GM23338 (cell line): ENCODE results near the gene MAFB.

Experiments used
- CREB1 ChIP-seq: fragments of 250-450 bp; sonication (Bioruptor Pico); IDR thresholded peaks from 2 replicates; pipeline ENCODE4 v1.5.0; 2020; ENCODE audit warnings: low read depth, mild to moderate bottlenecking, moderate library complexity
- CTCF ChIP-seq, 2 experiments: fragments of 200-600 bp in 1 of 2; sonication (generic) in 1 of 2; conservative IDR thresholded peaks; 2 replicates each; pipeline versions ENCODE4 v1.5.1 to v1.6.1; 2016 to 2017; ENCODE audit warnings: antibody characterized with exemption in 2 of 2, low read depth in 2 of 2, mild to moderate bottlenecking in 2 of 2, moderate library complexity in 1 of 2
- ETS1 ChIP-seq: IDR thresholded peaks from 2 replicates; pipeline ENCODE4 v1.6.1; 2016; ENCODE audit warnings: antibody characterized with exemption
- EZH2 ChIP-seq: fragments of 200-600 bp; sonication (generic); IDR thresholded peaks from one replicate; pipeline ENCODE4 v1.8.0; 2017; ENCODE audit warnings: antibody characterized with exemption, mild to moderate bottlenecking, low read depth; ENCODE audit not compliant: unreplicated experiment
- EZH2phosphoT487 ChIP-seq: fragments of 200-600 bp; sonication (generic); IDR thresholded peaks from one replicate; pipeline ENCODE4 v1.8.1; 2018; ENCODE audit warnings: antibody characterized with exemption; ENCODE audit not compliant: unreplicated experiment
- JUNB ChIP-seq: IDR thresholded peaks from one replicate; pipeline ENCODE4 v1.6.1; 2016; ENCODE audit warnings: antibody characterized with exemption; ENCODE audit not compliant: unreplicated experiment
- NANOG ChIP-seq: IDR thresholded peaks from 2 replicates; pipeline ENCODE4 v1.6.1; 2016; ENCODE audit warnings: antibody characterized with exemption, borderline replicate concordance
- POLR2AphosphoS5 ChIP-seq: IDR thresholded peaks from 2 replicates; pipeline ENCODE4 v1.6.1; 2016; ENCODE audit warnings: antibody characterized with exemption, low read depth
- REST ChIP-seq: IDR thresholded peaks from one replicate; pipeline ENCODE4 v1.6.1; 2018; ENCODE audit warnings: antibody characterized with exemption; ENCODE audit not compliant: unreplicated experiment
- STAT1 ChIP-seq: IDR thresholded peaks from one replicate; pipeline ENCODE4 v1.6.1; 2016; ENCODE audit warnings: antibody characterized with exemption; ENCODE audit not compliant: unreplicated experiment
- ZNF114 ChIP-seq: fragments of 250-450 bp; sonication (Bioruptor Pico); IDR thresholded peaks from 2 replicates; pipeline ENCODE4 v1.5.0; 2020; ENCODE audit warnings: mild to moderate bottlenecking, moderate library complexity
- ZNF331 ChIP-seq: fragments of 250-450 bp; sonication (Bioruptor Pico); IDR thresholded peaks from 2 replicates; pipeline ENCODE4 v1.5.0; 2020; ENCODE audit warnings: low read depth, mild to moderate bottlenecking, moderate library complexity
- ZNF462 ChIP-seq: fragments of 250-450 bp; sonication (Bioruptor Pico); IDR thresholded peaks from 2 replicates; pipeline ENCODE4 v1.5.0; 2020; ENCODE audit warnings: mild to moderate bottlenecking, moderate library complexity

- TF ChIP-seq ZNF114 (CRISPR knock-in tag) (no peak), EZH2 (no peak), CTCF (conservative IDR thresholded peaks at IDR 0.05; ENCODE audit: low read depth in 2 of 2) (no peak), EZH2phosphoT487 (no peak), REST (no peak), STAT1 (no peak), JUNB (no peak), CREB1 (CRISPR knock-in tag) (no peak), POLR2AphosphoS5 (no peak), ZNF331 (no peak), NANOG (no peak), ZNF462 (CRISPR knock-in tag) (no peak), ETS1 (no peak)
Observed at GRCh38 chr20:40697541-40697940, 8.5 kb upstream of the MAFB start.
